T1000 (cell line): Measurements from ENCODE around the gene GPSM1.

Experiments used
- DNase-seq: peaks from one replicate; lab custom pipeline; 2025; ENCODE audit warnings: mixed read lengths; lab: John Stamatoyannopoulos, UW

GPSM1 gene

GRCh38 chr9:136327304-136327974 is at the start of gene GPSM1:
GPSM1 (plus strand) TSS chr9:136327539; CDS start chr9:136327696, 157 bp downstream.
- no peak for DNase-seq

GRCh38 chr9:136277746-136278145 is 49.6 kb upstream of the GPSM1 start:
- no peak for DNase-seq

- no peak for DNase-seq
Observed at GRCh38 chr9:136278221-136278620, 49.1 kb upstream of the GPSM1 start.

- DNase-seq: no peak
Observed at GRCh38 chr9:136278894-136279293, 48.4 kb upstream of the GPSM1 start.

- DNase-seq: no peak
Observed at GRCh38 chr9:136279471-136279870, 47.9 kb upstream of the GPSM1 start.

- DNase-seq: no peak
Observed at GRCh38 chr9:136280535-136281315, 46.6 kb upstream of the GPSM1 start.

GRCh38 chr9:136281421-136282271 is 45.7 kb upstream of the GPSM1 start:
- DNase-seq: no peak

- DNase-seq: no peak
Observed at GRCh38 chr9:136282272-136282861, 45.0 kb upstream of the GPSM1 start.

- peak; percentile 51 for DNase-seq
Observed at GRCh38 chr9:136283291-136284235, 43.8 kb upstream of the GPSM1 start.

- DNase-seq: no peak
Observed at GRCh38 chr9:136284311-136284710, 43.0 kb upstream of the GPSM1 start.

GRCh38 chr9:136284951-136285350 is 42.4 kb upstream of the GPSM1 start:
- no peak for DNase-seq

- no peak for DNase-seq
Observed at GRCh38 chr9:136285501-136286358, 41.6 kb upstream of the GPSM1 start.

GRCh38 chr9:136286359-136286986 is 40.9 kb upstream of the GPSM1 start:
- no peak for DNase-seq

- no peak for DNase-seq
Observed at GRCh38 chr9:136286987-136287379, 40.4 kb upstream of the GPSM1 start.

GRCh38 chr9:136287960-136288753 is 39.2 kb upstream of the GPSM1 start:
- no peak for DNase-seq

- DNase-seq: no peak
Observed at GRCh38 chr9:136289651-136290507, 37.5 kb upstream of the GPSM1 start.

GRCh38 chr9:136290508-136291000 is 36.8 kb upstream of the GPSM1 start:
- no peak for DNase-seq
